PC-9 (cell line): Measurements from ENCODE around the gene RNF223. TPM values are rescaled to one million over a fixed set of nuclear protein-coding genes. Genes with fewer than 3 reads are reported as not detected.

ENCODE experiments used
- BruUV-seq: library from RNA; stranded (reverse); fragments of 400-500 nt; replicated peaks from 2 replicates; lab custom pipeline; 2021; lab: Mats Ljungman, UMichigan
- CTCF ChIA-PET: fragments of 300-600 bp; sonication (Branson Sonifier 250); formaldehyde crosslinking; loops from one replicate; lab custom pipeline; 2022; ENCODE audit warnings: antibody characterized with exemption; lab: Charles Lee
- POLR2A ChIA-PET: fragments of 300-600 bp; sonication (Branson Sonifier 250); formaldehyde crosslinking; loops from one replicate; lab custom pipeline; 2022; ENCODE audit warnings: antibody characterized with exemption; ENCODE audit not compliant: unreplicated experiment; lab: Charles Lee
- DNase-seq, 2 experiments: peaks; one replicate each; pipeline versions ENCODE4 v3.0.0 to v3.0.0-alpha.2; 2015 to 2022; ENCODE audit warnings: mixed read lengths in 1 of 2
- H2AFZ ChIP-seq: fragments of 200-600 bp; sonication (generic); 2 replicates; pipeline ENCODE4 v1.8.1; 2017; ENCODE audit warnings: antibody characterized with exemption
- H3F3A ChIP-seq: fragments of 200-600 bp; sonication (generic); 2 replicates; pipeline ENCODE4 v1.8.1; 2017; ENCODE audit warnings: antibody characterized with exemption, mild to moderate bottlenecking, low read depth; ENCODE audit not compliant: insufficient read depth
- H3K27ac ChIP-seq: fragments of 200-600 bp; sonication (generic); 2 replicates; pipeline ENCODE4 v1.6.1; 2016; ENCODE audit warnings: mixed run types
- H3K27me3 ChIP-seq: fragments of 200-600 bp; sonication (generic); 2 replicates; pipeline ENCODE4 v1.6.1; 2016; ENCODE audit warnings: low read depth, mixed run types; ENCODE audit not compliant: insufficient read depth
- H3K36me3 ChIP-seq: fragments of 200-600 bp; sonication (generic); 2 replicates; pipeline ENCODE4 v1.6.1; 2016; ENCODE audit warnings: low read depth, mixed run types
- H3K4me1 ChIP-seq: fragments of 200-600 bp; sonication (generic); replicated peaks from 2 replicates; pipeline ENCODE4 v1.6.1; 2016; ENCODE audit warnings: mixed run types; ENCODE audit not compliant: insufficient read depth
- H3K4me2 ChIP-seq: fragments of 200-600 bp; sonication (generic); 2 replicates; pipeline ENCODE4 v1.6.1; 2017; ENCODE audit warnings: mixed run types
- H3K4me3 ChIP-seq: fragments of 200-600 bp; sonication (generic); 2 replicates; pipeline ENCODE4 v1.6.1; 2016; ENCODE audit warnings: mixed run types
- H3K79me2 ChIP-seq: fragments of 200-600 bp; sonication (generic); 2 replicates; pipeline ENCODE4 v1.6.1; 2017; ENCODE audit warnings: low read depth, mixed run types
- H3K9me2 ChIP-seq: fragments of 200-600 bp; sonication (generic); 2 replicates; pipeline ENCODE4 v1.8.1; 2017; ENCODE audit warnings: mild to moderate bottlenecking; ENCODE audit not compliant: insufficient read depth
- H3K9me3 ChIP-seq: fragments of 200-600 bp; sonication (generic); 2 replicates; pipeline ENCODE4 v1.8.1; 2016; ENCODE audit warnings: low read depth; ENCODE audit not compliant: insufficient read depth
- H4K20me1 ChIP-seq: fragments of 200-600 bp; sonication (generic); 2 replicates; pipeline ENCODE4 v1.8.1; 2017; ENCODE audit not compliant: insufficient read depth
- CTCF ChIP-seq: fragments of 200-600 bp; sonication (generic); conservative IDR thresholded peaks from 2 replicates; pipeline ENCODE4 v1.6.1; 2017; ENCODE audit warnings: mixed run types, antibody characterized with exemption, mild to moderate bottlenecking, moderate library complexity
- EZH2 ChIP-seq: fragments of 200-600 bp; sonication (generic); IDR thresholded peaks from 2 replicates; pipeline ENCODE4 v1.8.0; 2017; ENCODE audit warnings: antibody characterized with exemption, low read depth
- intact Hi-C: fragments of 100-400 bp; cut with micrococcal nuclease; formaldehyde crosslinking; loops from one replicate; pipeline ENCODE4 v1.10.0; 2022; ENCODE audit not compliant: unreplicated experiment
- total RNA-seq: library from RNA; stranded (reverse); gene quantifications from 2 replicates; pipeline ENCODE4 v1.2.3, GENCODE V29; 2021

The RNF223 gene
- total RNA-seq, 1 experiment from 2014 or later, result 3.6 TPM

- Histone ChIP-seq H3K27me3 (no peaks in the 10 kb centered on the region), H4K20me1 (no peaks in the 10 kb centered on the region), H3K27ac (no peak overlapping the region), H3K79me2 (no peaks in the 10 kb centered on the region), H2AFZ (peak overlapping the region; percentile 74), H3K36me3 (no peaks in the 10 kb centered on the region), H3K4me3 (peak overlapping the region; percentile 29; the same call in 1 of the 2 replicates), H3K4me2 (peak overlapping the region; percentile 73), H3F3A (peaks cover 28% of the 10 kb centered on the region; the same call in 1 of the 2 replicates), H3K4me1 (peaks cover 22% of the 10 kb centered on the region), H3K9me2 (no peaks in the 10 kb centered on the region), H3K9me3 (no peaks in the 10 kb centered on the region)
- intact Hi-C loops, result loop anchor here (1.0 to 2.0 kb wide), 3 partner anchors 109 to 169 kb away; no protein-coding TSS in a partner anchor
- CTCF ChIA-PET, result interaction anchor here (0.6 to 1.0 kb wide), 4 partner anchors 109 to 170 kb away, joined by 3 to 4 read pairs (median 4); no protein-coding TSS in a partner anchor
- TF ChIP-seq CTCF, result peak; percentile 86
- TF ChIP-seq EZH2, result no peak
- POLR2A ChIA-PET, result interaction anchor here (0.7 kb wide), 1 partner anchor 40 kb away, joined by 3 read pairs; no protein-coding TSS in a partner anchor
- DNase-seq, result peak in 1 of 2 experiments; percentile 82
- no TSS peak for BruUV-seq
Measured at GRCh38 chr1:1122078-1122811, 48.1 kb upstream of the RNF223 start.

GRCh38 chr1:1121611-1122077, 47.5 kb upstream of the RNF223 start:
- no peak overlapping the region for H2AFZ ChIP-seq
- CTCF ChIA-PET, result interaction anchor here (0.6 to 1.0 kb wide), 2 partner anchors 120 to 170 kb away, joined by 4 read pairs; no protein-coding TSS in a partner anchor
- TF ChIP-seq EZH2, result no peak
- no peak for TF ChIP-seq CTCF
- H3K27me3 ChIP-seq, result no peaks in the 10 kb centered on the region
- no peak overlapping the region for H3K27ac ChIP-seq
- intact Hi-C loops, result loop anchor here (1.0 to 2.0 kb wide), 3 partner anchors 109 to 169 kb away; no protein-coding TSS in a partner anchor
- peaks cover 22% of the 10 kb centered on the region for H3K4me1 ChIP-seq
- H3K4me3 ChIP-seq, result peak overlapping the region; percentile 29; the same call in 1 of the 2 replicates
- no peaks in the 10 kb centered on the region for H3K9me2 ChIP-seq
- H3K36me3 ChIP-seq, result no peaks in the 10 kb centered on the region
- peaks cover 28% of the 10 kb centered on the region; the same call in 1 of the 2 replicates for H3F3A ChIP-seq
- no peaks in the 10 kb centered on the region for H3K79me2 ChIP-seq
- no peak for DNase-seq
- POLR2A ChIA-PET, result no interaction called here
- peak overlapping the region; percentile 73 for H3K4me2 ChIP-seq
- no peaks in the 10 kb centered on the region for H3K9me3 ChIP-seq
- no TSS peak for BruUV-seq
- H4K20me1 ChIP-seq, result no peaks in the 10 kb centered on the region

GRCh38 chr1:1120866-1121591, 46.9 kb upstream of the RNF223 start:
- H4K20me1 ChIP-seq, result no peaks in the 10 kb centered on the region
- TF ChIP-seq EZH2 (no peak), CTCF (no peak)
- DNase-seq, result no peak
- no peaks in the 10 kb centered on the region for H3K27me3 ChIP-seq
- H3K27ac ChIP-seq, result no peak overlapping the region
- CTCF ChIA-PET, result interaction anchor here (0.6 to 1.0 kb wide), 4 partner anchors 85 to 171 kb away, joined by 3 to 4 read pairs (median 4); partner anchors contain the start of gene TNFRSF18
- no peaks in the 10 kb centered on the region for H3K79me2 ChIP-seq
- POLR2A ChIA-PET, result no interaction called here
- intact Hi-C loops, result no loop called here
- peaks cover 22% of the 10 kb centered on the region for H3K4me1 ChIP-seq
- peaks cover 28% of the 10 kb centered on the region; the same call in 1 of the 2 replicates for H3F3A ChIP-seq
- BruUV-seq, result no TSS peak
- no peaks in the 10 kb centered on the region for H3K9me2 ChIP-seq
- H2AFZ ChIP-seq, result no peak overlapping the region
- H3K36me3 ChIP-seq, result no peaks in the 10 kb centered on the region
- no peak overlapping the region for H3K4me3 ChIP-seq
- H3K4me2 ChIP-seq, result no peak overlapping the region
- no peaks in the 10 kb centered on the region for H3K9me3 ChIP-seq
